ENCODE results near the gene HOXD11.

HOXD11 gene

GRCh38 chr2:176149481-176149938 lies 42.4 kb downstream of the HOXD11 start:
- no peak for DNase-seq (ENCODE audit: low spot score)

DNA sequence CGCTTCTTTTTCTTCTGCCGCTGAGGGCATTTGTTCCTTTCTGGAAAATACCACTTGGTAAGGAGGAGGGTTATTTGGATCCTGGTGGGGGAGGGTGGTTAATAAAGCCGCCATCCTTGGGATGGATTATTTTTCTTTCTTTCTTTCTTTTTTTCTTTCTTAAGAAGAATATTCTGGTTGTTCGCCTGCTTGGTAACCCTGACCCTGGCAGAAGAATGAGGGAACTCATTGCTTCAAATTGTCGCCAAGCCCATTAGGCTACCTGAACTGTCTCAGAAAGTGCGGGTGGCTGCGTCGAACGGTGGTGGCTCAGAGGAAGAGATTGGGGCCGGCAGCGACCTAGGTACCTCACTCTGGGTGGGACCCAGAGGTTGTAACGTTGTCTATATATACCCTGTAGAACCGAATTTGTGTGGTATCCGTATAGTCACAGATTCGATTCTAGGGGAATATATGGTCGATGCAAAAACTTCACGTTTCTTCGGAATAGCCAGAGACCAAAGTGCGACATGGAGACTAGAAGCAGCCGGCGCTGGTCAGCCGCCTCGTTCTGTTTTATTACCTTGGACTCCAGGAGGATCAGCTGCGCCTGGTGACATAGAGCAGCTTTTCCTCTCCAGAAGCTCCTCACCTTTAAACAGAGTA lies 43.0 kb downstream of the HOXD11 start:
- DNase-seq (ENCODE audit: low spot score): no peak

GRCh38 chr2:176150584-176151441 lies 43.7 kb downstream of the HOXD11 start:
- DNase-seq (ENCODE audit: low spot score): no peak

- DNase-seq (ENCODE audit: low spot score): no peak
Measured at GRCh38 chr2:176151442-176152287, 44.6 kb downstream of the HOXD11 start, which contains the start of gene HOXD4. Gene HOXD4 (plus strand): TSS chr2:176151550. CDS start chr2:176151634, 84 bp downstream.

DNA sequence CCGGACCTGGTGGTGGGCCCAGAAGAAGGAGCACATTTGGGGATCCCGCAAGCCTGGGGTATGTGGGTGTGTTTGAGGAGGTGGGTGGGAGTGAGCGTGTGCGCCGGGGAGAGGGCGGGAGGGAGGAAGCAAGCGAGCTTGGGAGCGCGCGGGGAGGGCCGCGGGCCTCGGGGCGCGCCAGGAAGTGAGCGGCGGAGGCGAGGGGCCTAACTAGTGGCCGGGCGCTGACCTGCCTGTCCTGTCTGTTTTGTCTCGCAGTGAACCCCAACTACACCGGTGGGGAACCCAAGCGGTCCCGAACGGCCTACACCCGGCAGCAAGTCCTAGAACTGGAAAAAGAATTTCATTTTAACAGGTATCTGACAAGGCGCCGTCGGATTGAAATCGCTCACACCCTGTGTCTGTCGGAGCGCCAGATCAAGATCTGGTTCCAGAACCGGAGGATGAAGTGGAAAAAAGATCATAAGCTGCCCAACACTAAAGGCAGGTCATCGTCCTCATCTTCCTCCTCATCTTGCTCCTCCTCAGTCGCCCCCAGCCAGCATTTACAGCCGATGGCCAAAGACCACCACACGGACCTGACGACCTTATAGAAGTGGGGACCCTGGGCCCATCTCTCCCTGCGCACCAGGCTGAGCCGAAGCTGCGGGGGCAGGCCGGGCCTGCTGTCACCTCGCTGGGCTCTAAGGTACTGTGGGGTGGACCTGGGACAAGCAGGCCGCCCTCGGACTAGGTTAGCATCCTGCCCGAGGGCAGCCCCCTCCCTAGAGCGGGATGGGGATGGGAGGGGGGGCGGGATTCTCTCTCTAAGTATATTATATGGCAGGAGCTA lies 45.5 kb downstream of the HOXD11 start:
- no peak for DNase-seq (ENCODE audit: low spot score)

GRCh38 chr2:176154576-176155252 lies 47.6 kb downstream of the HOXD11 start:
- no peak for DNase-seq (ENCODE audit: low spot score)

GRCh38 chr2:176155356-176156044 lies 48.4 kb downstream of the HOXD11 start:
- DNase-seq (ENCODE audit: low spot score): no peak

- no peak for DNase-seq (ENCODE audit: low spot score)
Measured at GRCh38 chr2:176156301-176156806, 49.3 kb downstream of the HOXD11 start.

- DNase-seq (ENCODE audit: low spot score): peak; percentile 54
Measured at GRCh38 chr2:176156807-176157498, 49.9 kb downstream of the HOXD11 start, which contains the start of gene HOXD3. Gene HOXD3 (plus strand): TSS chr2:176157307. CDS start chr2:176169115, 11,808 bp downstream.

DNA sequence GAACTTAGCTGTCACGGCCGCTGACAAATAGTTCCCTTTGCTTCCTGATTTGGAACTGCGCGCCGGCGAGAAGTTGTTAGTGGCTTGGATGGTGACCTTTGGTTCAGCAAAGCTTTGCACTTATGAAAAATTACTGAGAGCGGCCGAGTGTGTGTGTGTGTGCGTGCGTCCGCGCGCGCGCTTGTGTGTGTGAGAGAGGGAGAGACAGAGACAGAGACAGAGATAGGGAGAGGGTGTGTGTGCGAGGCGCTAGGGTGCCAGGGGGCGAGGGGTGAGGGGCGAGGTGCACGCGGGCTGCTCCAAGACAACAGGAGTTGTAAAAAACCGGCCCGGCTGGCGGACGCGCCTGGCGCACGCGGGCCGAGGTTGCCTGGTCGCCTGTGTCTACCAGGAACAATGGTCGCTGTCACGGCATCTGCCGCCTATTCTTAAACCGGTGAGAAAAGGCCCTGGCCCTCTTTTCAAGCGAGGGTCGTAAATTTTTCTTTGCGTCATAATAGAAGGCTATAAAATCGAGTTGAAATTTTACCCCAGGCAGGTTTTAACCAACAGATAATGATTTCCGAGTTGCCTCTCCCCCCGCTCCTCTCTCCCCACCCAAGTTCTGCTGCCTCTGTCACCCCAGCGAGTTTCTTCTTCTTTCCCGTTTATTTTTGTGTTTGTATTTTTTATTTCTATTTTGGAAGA lies 50.6 kb downstream of the HOXD11 start:
- DNase-seq (ENCODE audit: low spot score): peak; percentile 37

DNA sequence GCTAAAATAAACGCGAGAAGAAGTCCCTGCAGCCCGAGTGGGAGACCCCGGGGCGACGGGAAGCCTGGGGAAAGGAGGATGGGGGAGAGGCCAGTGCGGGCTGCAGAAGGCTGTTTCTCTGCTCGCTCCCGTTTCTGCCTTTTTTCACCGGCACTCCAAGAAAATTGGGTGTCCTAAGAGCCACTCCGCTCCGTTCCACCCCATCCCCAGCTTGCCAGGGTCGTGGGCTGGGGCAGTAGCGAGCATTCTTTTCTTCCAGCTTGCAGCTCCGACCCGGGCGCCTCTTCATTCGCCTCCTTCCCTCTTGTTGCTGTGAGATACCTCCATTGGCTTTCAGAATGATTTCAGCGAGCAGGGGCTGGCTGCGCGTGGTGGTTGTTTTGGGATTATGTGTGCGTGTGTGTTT lies 51.1 kb downstream of the HOXD11 start:
- no peak for DNase-seq (ENCODE audit: low spot score)

GRCh38 chr2:176158855-176159662 lies 52.0 kb downstream of the HOXD11 start:
- no peak for DNase-seq (ENCODE audit: low spot score)
